GM20000 (cell line): ENCODE data around the gene ZBTB18.

Source experiments
- DNase-seq: peaks from one replicate; pipeline ENCODE4 v3.0.0; 2012; ENCODE audit warnings: low spot score
- CTCF ChIP-seq: IDR thresholded peaks from 2 replicates; pipeline ENCODE4 v1.5.1; 2012; ENCODE audit warnings: mild to moderate bottlenecking, control low read depth; ENCODE audit errors: extremely low read depth, missing control alignments

The ZBTB18 gene

GRCh38 chr1:244074559-244075171 is 23.6 kb downstream of the ZBTB18 start:
- peak; percentile 72 for DNase-seq
- TF ChIP-seq CTCF = no peak

DNA sequence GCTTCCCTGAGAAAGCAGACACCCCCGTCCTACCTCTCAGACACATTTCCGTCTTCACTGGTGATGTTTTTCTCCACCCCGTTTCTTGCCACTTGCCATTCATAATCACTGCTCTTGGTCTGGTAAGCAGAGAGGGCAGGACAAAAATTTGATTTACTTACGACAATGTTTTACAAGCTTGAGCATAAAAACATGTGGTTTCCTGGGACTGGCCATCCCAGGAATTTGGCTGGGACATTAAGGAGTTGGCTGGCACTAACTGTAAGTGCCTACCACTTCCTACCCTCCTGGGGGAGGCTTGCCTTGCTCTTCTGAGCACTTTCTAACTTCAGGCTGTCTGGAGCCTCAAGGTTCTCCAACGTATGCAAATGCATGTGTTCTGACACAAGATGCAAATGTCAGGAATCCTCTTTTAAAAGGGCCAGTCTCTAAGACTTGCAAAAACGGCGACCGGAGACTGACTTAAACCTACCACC is 24.2 kb downstream of the ZBTB18 start:
- no peak for DNase-seq
- TF ChIP-seq CTCF = no peak

DNA sequence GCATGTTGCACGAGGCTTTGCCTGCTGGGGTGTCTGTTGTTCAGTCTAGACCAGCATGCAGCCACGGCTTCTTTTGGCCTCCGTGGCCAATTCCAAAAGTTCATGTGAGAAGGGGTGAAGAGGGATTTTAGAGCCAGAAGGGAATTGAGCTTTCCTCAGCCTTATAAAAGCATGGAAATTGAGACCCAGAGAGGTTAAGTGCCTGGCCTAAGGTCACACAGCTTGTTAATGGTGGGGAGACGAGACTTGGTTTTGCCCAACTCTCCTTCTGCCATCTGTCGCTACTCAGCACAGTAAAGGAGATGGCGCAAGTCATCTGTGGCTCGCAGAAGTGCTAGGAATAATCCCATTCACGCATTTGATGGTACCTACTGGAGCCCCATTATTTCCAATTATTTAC is 25.7 kb downstream of the ZBTB18 start:
- no peak for TF ChIP-seq CTCF
- no peak for DNase-seq

- DNase-seq = no peak
- no peak for TF ChIP-seq CTCF
Measured at GRCh38 chr1:244077473-244078220, 26.6 kb downstream of the ZBTB18 start.

GRCh38 chr1:244080343-244080929 is 29.4 kb downstream of the ZBTB18 start:
- TF ChIP-seq CTCF = no peak
- DNase-seq = no peak

DNA sequence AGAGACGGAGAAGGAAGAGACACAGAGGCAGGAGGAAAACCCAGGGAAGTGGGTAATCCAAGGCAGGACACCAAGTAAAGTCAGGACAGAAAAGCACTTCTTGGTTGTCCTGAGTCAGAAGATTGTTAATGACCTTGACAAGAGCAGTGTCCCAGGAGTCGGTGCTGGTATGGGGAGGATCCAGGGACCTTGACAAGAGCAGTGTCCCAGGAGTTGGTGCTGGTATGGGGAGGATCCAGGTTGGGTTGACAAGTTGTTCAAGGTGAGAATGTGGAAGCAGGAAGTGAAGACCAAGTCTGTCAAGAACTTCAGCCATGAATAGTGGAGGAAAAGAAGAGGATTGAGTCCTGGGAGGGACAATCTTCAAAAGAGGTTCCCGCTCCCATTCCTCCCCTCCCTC is 31.9 kb downstream of the ZBTB18 start:
- no peak for TF ChIP-seq CTCF
- no peak for DNase-seq

GRCh38 chr1:244083383-244083943 is 32.4 kb downstream of the ZBTB18 start:
- TF ChIP-seq CTCF = no peak
- DNase-seq = no peak
